ELF-1 (cell line): ENCODE measurements around the gene HUS1.
"Not testable (repeated sequence)": the region's sequence is repeated elsewhere in the genome, so short reads cannot be mapped to it uniquely, and the experiment has no call there.

Experiments
- DNase-seq: peaks from one replicate; pipeline ENCODE4 v3.0.0-alpha.2; 2016; ENCODE audit warnings: low read depth, low spot score

The HUS1 gene

DNA sequence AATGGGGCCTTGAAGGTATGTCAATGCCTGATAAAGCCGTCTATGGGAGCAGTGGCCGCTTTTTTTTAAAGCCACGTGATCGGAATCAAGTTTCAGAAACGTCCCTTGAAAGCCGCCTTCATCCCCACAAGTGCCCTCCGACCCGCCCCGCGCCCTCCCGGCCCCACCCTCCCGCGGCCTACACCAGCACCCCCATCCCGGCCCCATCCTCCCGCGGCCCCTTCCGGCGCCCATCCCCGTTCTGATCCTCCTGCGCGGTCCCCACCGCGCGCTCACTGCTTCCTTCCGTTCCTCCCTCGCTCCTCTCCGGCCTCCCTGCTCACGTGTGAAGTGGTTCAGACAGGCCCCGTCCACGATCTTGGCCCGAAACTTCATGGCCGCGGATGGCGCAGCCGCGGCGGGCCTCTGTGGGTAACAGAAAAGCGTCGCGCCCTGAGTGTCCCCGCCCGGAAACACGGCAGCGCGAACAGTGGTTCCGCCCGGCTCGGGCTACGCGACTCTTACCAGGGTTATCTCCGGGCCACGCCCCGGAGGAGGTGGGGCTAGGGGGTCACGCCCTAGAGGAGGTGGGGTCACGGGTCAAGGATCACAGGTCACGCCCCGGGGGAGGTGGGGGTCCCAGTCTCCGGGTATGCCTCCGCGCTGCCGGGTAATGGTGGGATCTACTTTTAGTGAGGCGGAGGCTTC lies at the start of gene HUS1:
HUS1 (minus strand) TSS at position 471 of the 687 bp plus-strand sequence; CDS start at position 375, 96 bp downstream.
- DNase-seq = peak; percentile 96

DNA sequence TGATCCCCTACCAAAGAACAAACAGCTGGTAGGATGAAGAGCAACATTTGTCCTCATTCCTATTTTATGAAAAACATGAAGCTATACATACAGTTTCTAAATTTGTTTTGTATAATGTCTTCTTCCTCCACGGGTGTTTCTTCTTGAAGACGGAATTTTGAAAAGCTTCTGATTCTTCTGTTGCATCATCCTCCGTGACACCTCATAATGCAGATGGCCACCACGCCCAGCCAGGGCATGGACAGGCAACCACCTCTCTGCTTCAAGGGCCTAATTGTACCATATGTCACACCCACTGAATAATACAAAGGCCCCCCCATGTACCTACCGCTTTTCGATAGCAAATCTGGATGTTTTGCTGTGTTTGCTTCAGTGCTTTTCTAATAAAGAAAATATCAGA lies 49.5 kb upstream of the HUS1 start, which contains the start of gene SUN3:
SUN3 (minus strand) TSS at position 170 of the 400 bp plus-strand sequence; CDS start at position 1, 169 bp downstream.
- DNase-seq = no peak

DNA sequence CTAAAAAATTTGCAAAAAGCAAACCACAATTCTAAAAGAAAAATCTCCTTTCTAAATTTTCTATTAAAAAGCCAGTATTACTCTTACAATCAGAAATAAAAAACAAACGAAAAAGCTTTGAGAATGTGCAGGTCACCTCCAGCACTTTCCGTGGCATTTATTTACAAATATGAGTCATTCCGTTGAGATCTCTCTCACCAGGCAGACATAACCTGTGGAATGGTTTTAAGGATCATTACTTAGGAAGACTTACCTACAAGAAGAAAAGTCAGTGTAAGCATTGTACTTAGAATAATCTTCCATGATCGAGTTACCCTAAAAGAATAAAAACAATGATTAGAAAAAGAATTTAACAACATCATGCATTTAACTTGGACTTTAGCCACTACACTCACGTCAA lies 46.2 kb upstream of the HUS1 start:
- no peak for DNase-seq

DNA sequence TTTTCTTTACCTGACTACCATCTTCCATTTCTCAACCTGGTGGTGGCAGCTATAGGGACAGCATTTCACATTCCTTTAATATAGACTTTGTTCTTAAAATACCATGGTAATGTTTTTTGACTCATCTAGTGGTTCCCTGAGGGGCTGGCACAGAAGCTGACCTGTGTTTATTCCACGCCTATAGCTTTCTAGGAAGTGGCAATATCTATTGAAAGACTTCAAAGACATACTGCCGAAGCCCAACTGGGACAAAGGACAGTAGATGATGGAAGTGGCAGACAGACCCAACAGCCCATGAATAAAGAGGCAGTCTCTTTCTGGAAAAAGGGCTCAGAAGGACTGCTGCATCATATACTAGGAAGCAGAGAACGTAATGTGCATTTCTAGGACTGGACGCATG lies 38.3 kb upstream of the HUS1 start:
- DNase-seq = no peak

- no peak for DNase-seq
These were observed 37.2 kb upstream of the HUS1 start for GRCh38 chr7:48016641-48017040.

DNA sequence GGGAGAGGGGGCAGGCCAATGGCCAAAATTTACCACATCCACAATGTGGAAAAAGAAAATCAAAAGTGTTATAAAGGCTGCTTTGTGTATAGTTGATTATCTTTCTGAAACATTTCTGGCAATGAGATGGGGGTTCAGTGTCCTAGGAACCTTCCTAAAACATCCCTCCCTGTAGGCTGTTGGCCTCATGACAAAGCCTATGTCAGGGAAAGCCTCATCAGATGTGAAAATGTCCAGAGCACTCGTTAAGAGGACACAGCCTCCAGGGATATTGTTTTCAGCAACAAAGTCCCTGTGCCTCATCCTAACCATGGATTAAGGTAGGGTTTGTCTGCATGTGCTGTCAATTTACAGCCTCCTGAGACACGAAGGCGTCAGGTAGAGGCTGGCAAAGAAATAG lies 32.5 kb upstream of the HUS1 start:
- DNase-seq = peak; percentile 69

DNA sequence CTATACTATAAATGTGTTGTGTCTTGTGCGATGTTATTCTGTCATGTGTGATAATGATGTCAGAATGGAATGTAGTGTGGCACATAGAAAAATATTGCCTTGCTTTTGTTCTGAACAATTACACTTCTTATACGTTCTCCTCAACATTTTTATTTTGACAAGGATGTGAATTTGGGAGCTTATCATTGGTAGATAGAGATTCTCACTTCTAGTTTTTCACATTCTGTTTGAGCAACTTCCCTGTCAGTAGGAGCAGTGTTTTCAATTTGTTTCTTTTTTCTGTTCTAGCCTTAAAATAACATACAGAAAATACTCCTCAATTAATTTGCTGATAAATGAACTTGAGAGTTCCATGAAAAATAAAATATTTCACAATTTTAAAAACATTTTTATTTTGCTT lies 31.9 kb upstream of the HUS1 start:
- DNase-seq = no peak

DNA sequence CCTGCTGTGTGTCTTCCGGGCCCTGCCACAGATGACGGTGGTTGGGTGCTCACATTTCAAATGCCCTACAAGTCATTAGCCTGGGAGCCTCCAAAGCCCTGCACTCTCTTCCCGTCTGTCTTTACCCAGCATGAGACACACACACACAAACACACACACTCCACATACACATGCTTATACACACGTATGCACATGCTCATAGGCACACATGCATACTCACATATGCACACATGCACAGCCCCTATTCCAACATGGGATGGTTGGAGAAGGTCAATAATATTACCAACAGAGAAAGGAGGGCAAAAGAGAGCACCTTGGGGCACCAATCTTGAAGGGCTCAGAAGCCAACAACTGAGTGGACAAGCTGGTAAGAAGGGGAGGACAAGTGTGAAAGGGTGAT lies 30.5 kb upstream of the HUS1 start:
- no peak for DNase-seq

DNA sequence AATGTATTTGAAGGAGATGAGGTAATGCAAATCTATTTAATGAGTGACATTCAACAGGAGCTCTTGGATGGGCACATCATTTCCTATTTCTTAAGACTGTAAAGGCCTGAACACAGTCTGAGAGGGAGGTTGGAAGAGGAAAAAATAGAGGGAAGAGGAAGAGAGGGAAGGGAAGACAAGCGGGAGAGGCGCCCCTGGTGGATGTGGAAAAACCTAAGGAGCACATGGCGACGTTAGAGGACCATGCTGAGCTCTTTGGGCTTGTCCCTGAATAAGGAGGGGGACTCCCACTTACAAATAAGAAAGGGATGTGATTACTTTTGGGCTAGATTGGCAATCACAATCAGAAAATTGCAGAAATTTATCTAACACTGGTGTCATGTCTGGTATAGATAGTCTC lies 29.8 kb upstream of the HUS1 start:
- DNase-seq = no peak

DNA sequence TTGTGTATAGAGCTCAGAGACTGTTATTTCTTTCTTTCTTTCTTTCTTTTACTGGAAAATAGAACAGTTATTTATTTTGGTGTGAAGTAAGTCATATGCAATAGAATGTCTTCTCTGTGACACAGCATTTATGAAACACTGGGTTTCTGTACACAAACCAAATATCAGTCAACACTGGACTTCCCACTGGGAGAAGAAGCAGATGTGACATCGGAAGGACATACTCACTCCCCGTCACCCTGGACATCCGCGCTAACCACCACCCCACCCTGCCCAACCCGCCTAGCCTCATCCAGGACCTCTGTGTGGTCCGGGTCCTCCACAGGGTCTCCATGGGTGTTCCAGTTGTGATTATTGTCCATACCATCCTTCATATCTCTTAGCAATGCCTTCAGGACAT lies 27.5 kb upstream of the HUS1 start:
- DNase-seq = no peak

GRCh38 chr7:48004638-48005037 lies 25.2 kb upstream of the HUS1 start:
- no peak for DNase-seq

DNA sequence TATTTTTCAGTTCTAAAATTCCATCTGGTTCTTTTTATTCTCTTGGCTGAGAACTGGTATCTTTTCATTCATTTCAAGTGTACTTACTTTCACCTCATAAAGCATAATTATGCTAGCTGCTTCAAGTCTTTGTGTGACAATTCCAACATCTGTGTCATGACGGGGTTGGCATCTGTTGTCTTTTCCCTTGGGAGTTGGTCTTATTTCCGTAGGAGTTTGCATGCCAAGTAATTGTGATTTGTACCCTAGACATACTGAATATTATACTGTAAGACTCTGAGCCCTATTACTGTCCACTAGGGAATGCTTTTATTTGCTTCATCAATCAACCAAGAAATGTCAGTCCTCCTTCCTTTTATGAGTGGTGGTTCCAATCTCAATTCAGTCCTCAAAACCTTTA lies 24.6 kb upstream of the HUS1 start:
- DNase-seq = no peak

DNA sequence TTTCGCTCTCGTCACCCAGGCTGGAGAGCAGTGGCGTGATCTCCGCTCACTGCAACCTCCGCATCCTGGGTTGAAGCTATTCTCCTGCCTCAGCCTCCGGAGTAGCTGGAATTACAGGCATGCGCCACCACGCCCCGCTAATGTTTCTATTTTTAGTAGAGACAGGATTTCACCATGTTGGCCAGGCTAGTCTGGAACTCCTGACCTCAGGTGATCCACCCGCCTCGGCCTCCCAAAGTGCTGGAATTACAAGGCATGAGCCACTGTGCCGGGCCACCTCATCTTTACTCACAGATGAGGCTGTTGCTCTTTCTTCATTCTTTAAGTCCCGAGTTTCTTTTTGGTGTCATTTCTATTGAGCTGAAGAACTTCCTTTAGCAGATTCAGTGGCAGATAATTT lies 20.7 kb upstream of the HUS1 start:
- DNase-seq = peak; percentile 53

- DNase-seq = no peak
These were observed 20.0 kb upstream of the HUS1 start for GRCh38 chr7:47999413-47999812.

DNA sequence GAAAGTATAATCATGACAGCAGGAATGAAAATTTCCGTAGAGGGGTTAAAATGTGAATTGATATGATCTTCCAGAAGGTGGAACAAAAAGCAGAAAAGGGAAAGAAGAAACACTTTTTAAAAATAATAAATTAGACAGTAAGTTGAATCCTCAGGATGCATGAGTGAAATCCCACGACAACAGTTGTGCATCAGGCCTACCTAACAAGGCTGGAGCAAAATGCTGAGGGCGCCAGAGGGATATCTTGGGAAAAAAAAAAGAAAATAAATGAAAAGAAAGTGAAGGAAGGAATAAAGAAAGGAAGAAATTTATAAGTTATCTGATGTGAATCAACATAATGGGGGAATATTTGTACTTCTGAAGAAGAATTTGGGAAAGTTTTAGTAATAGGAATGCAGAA lies 13.0 kb upstream of the HUS1 start:
- no peak for DNase-seq

GRCh38 chr7:47991741-47992311 lies 12.4 kb upstream of the HUS1 start:
- peak; percentile 94 for DNase-seq

DNA sequence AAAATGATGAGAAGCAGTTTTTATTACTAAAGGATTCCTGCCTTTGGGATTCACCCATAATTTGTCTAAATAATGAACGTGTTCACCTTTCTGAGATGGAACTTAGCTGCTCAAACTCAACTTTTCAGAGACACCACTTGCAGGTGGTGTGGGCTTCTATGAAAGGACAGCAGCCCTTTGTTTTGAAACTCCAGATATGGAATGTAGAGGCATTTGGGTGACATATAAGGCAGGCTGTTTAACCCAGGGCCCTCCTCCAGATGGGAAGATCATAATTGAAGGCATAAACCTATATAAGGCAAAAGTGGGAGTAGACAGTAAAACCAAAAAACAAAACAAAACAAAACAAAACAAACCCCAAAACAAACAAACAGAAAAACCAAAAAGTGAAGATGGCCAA lies 11.9 kb upstream of the HUS1 start:
- peak; percentile 25 for DNase-seq

- DNase-seq = no peak
These were observed 11.2 kb upstream of the HUS1 start for GRCh38 chr7:47990592-47990991.

- DNase-seq = peak; percentile 87
These were observed 10.4 kb upstream of the HUS1 start for GRCh38 chr7:47989607-47990400.

GRCh38 chr7:47988496-47989386 lies 9.3 kb upstream of the HUS1 start:
- no peak for DNase-seq

GRCh38 chr7:47982610-47983009 lies 3.2 kb upstream of the HUS1 start:
- DNase-seq = no peak

DNA sequence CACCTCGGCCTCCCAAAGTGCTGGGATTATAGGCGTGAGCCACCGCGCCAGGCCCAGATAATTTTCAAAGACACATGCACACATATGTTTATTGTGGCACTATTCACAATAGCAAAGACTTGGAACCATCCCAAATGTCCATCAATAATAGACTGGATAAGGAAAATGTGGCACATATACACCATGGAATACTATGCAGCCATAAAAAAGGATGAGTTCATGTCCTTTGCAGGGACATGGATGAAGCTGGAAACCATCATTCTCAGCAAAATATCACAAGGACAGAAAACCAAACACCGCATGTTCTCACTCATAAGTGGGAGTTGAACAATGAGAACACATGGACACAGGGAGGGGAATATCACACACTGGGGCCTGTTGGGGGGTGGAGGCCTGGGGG lies 1.2 kb upstream of the HUS1 start:
- not testable (repeated sequence) for DNase-seq
